ENCODE data around the gene SYNE1.

The SYNE1 gene

GRCh38 chr6:152221806-152222628, 415.1 kb downstream of the SYNE1 start:
- no peak for DNase-seq

GRCh38 chr6:152220786-152221185, 416.4 kb downstream of the SYNE1 start:
- no peak for DNase-seq

GRCh38 chr6:152218887-152219286, 418.3 kb downstream of the SYNE1 start:
- DNase-seq, result no peak

GRCh38 chr6:152212437-152212836, 424.7 kb downstream of the SYNE1 start:
- no peak for DNase-seq

GRCh38 chr6:152209211-152209610, 428.0 kb downstream of the SYNE1 start:
- no peak for DNase-seq

GRCh38 chr6:152207915-152208714, 429.0 kb downstream of the SYNE1 start:
- no peak for DNase-seq

- peak; percentile 48 for DNase-seq
These were observed 430.9 kb downstream of the SYNE1 start for GRCh38 chr6:152206072-152206818.

- no peak for DNase-seq
These were observed 432.6 kb downstream of the SYNE1 start for GRCh38 chr6:152204591-152204990.

- no peak for DNase-seq
These were observed 436.0 kb downstream of the SYNE1 start for GRCh38 chr6:152201120-152201519.

- DNase-seq, result no peak
These were observed 441.3 kb downstream of the SYNE1 start for GRCh38 chr6:152195896-152196295.

GRCh38 chr6:152189736-152190135, 447.4 kb downstream of the SYNE1 start:
- no peak for DNase-seq

GRCh38 chr6:152188011-152188410, 449.2 kb downstream of the SYNE1 start:
- no peak for DNase-seq

GRCh38 chr6:152186840-152187239, 450.3 kb downstream of the SYNE1 start:
- DNase-seq, result no peak

- no peak for DNase-seq
These were observed 452.1 kb downstream of the SYNE1 start for GRCh38 chr6:152184917-152185574.

GRCh38 chr6:152184573-152184916, 452.6 kb downstream of the SYNE1 start:
- DNase-seq, result no peak

GRCh38 chr6:152180601-152181000, 456.6 kb downstream of the SYNE1 start:
- DNase-seq, result no peak

GRCh38 chr6:152176268-152176667, 460.9 kb downstream of the SYNE1 start:
- DNase-seq, result no peak

- DNase-seq, result no peak
These were observed 463.2 kb downstream of the SYNE1 start for GRCh38 chr6:152173957-152174356.

- DNase-seq, result no peak
These were observed 463.8 kb downstream of the SYNE1 start for GRCh38 chr6:152173321-152173720.

GRCh38 chr6:152170702-152171667, 466.2 kb downstream of the SYNE1 start:
- DNase-seq, result peak; percentile 78

GRCh38 chr6:152170313-152170701, 466.9 kb downstream of the SYNE1 start:
- DNase-seq, result no peak

All from activated naive CD4-positive, alpha-beta T cell treated with Interleukin-2 at 50 U/mL for 16 hours (primary cell).